IPS-20b (cell line): ENCODE measurements around the gene TMEM202.
"Not testable (repeated sequence)": the region's sequence is repeated elsewhere in the genome, so short reads cannot be mapped to it uniquely, and the experiment has no call there.

Source experiments
- H3K27ac ChIP-seq: one replicate; pipeline ENCODE4 v1.5.1; 2013; ENCODE audit warnings: low read length
- H3K27me3 ChIP-seq: 2 replicates; pipeline ENCODE4 v1.6.1; 2013; ENCODE audit warnings: mild to moderate bottlenecking, low read length, inconsistent platforms; ENCODE audit not compliant: insufficient read depth
- H3K36me3 ChIP-seq: 2 replicates; pipeline ENCODE4 v1.6.1; 2013; ENCODE audit warnings: low read depth, mild to moderate bottlenecking, inconsistent platforms, low read length, moderate library complexity; ENCODE audit not compliant: insufficient read depth
- H3K4me1 ChIP-seq: 2 replicates; pipeline ENCODE4 v1.6.1; 2013; ENCODE audit warnings: mild to moderate bottlenecking, control low read depth, inconsistent platforms, low read length, moderate library complexity; ENCODE audit not compliant: insufficient read depth
- H3K4me3 ChIP-seq: 2 replicates; pipeline ENCODE4 v1.5.1; 2013; ENCODE audit warnings: mild to moderate bottlenecking, low read length, inconsistent platforms
- H3K9ac ChIP-seq: 2 replicates; pipeline ENCODE4 v1.6.1; 2013; ENCODE audit warnings: low read depth, mild to moderate bottlenecking, inconsistent platforms, low read length, moderate library complexity
- H3K9me3 ChIP-seq: 2 replicates; pipeline ENCODE4 v1.6.1; 2013; ENCODE audit warnings: mild to moderate bottlenecking, low read depth, low read length, inconsistent platforms; ENCODE audit not compliant: insufficient read depth

TMEM202 gene

DNA sequence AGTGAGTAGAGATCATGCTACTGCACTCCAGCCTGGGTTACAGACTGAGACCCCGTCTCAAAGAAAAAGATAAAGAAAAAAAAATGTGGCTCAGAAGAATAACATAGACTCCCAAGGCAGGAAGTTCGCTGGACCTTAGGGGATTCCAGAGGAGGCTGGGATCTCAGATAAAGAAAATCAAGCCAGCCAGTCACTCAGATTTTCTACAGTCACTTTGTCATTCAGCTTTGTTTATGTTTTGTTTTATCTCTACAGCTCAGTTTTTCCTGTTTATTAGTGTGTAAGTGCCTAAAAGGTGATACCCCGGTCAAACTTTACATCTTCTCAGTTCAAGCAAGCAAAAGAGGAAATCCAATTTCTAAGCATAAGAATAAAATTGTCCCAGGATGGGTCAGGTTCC lies 6.3 kb downstream of the TMEM202 start:
- Histone ChIP-seq H3K9ac (no peak overlapping the region), H3K27ac (no peak overlapping the region), H3K4me1 (no peaks in the 10 kb centered on the region), H3K9me3 (no peaks in the 10 kb centered on the region), H3K4me3 (no peak overlapping the region), H3K36me3 (no peaks in the 10 kb centered on the region), H3K27me3 (peaks cover 62% of the 10 kb centered on the region)

- Histone ChIP-seq H3K27me3 (peaks cover 65% of the 10 kb centered on the region), H3K27ac (no peak overlapping the region)
Observed at GRCh38 chr15:72404841-72405240, 6.7 kb downstream of the TMEM202 start.

GRCh38 chr15:72406936-72407335 lies 8.8 kb downstream of the TMEM202 start:
- no peaks in the 10 kb centered on the region for H3K9me3 ChIP-seq
- no peak overlapping the region for H3K27ac ChIP-seq
- H3K9ac ChIP-seq = no peak overlapping the region
- no peaks in the 10 kb centered on the region for H3K36me3 ChIP-seq
- no peak overlapping the region for H3K4me3 ChIP-seq
- peaks cover 68% of the 10 kb centered on the region for H3K27me3 ChIP-seq
- no peaks in the 10 kb centered on the region for H3K4me1 ChIP-seq

More at GRCh38 chr15:72404841-72405240, 6.7 kb downstream of the TMEM202 start:
- Histone ChIP-seq H3K36me3 (no peaks in the 10 kb centered on the region), H3K4me3 (no peak overlapping the region), H3K9ac (no peak overlapping the region), H3K9me3 (no peaks in the 10 kb centered on the region), H3K4me1 (no peaks in the 10 kb centered on the region)

- peaks cover 10% of the 10 kb centered on the region; the same call in 1 of the 2 replicates for H3K9me3 ChIP-seq
- H3K27me3 ChIP-seq = peaks cover 35% of the 10 kb centered on the region; the same call in 1 of the 2 replicates
- H3K27ac ChIP-seq = no peak overlapping the region
- no peak overlapping the region for H3K9ac ChIP-seq
- H3K4me3 ChIP-seq = no peak overlapping the region
- no peaks in the 10 kb centered on the region for H3K36me3 ChIP-seq
- no peaks in the 10 kb centered on the region for H3K4me1 ChIP-seq
Observed at GRCh38 chr15:72411111-72411510, 13.0 kb downstream of the TMEM202 start.

- Histone ChIP-seq H3K9ac (no peak overlapping the region), H3K4me3 (no peak overlapping the region), H3K9me3 (peaks cover 10% of the 10 kb centered on the region; the same call in 1 of the 2 replicates), H3K4me1 (no peaks in the 10 kb centered on the region), H3K27ac (no peak overlapping the region), H3K36me3 (no peaks in the 10 kb centered on the region), H3K27me3 (peaks cover 30% of the 10 kb centered on the region; the same call in 1 of the 2 replicates)
Observed at GRCh38 chr15:72411544-72411943, 13.4 kb downstream of the TMEM202 start.

GRCh38 chr15:72413337-72413736 lies 15.2 kb downstream of the TMEM202 start:
- not testable (repeated sequence) for H3K36me3 ChIP-seq, H3K9ac ChIP-seq, H3K27ac ChIP-seq, H3K4me1 ChIP-seq, H3K4me3 ChIP-seq
- Histone ChIP-seq H3K27me3 (peaks cover 14% of the 10 kb centered on the region; the same call in 1 of the 2 replicates), H3K9me3 (peaks cover 10% of the 10 kb centered on the region; the same call in 1 of the 2 replicates)

DNA sequence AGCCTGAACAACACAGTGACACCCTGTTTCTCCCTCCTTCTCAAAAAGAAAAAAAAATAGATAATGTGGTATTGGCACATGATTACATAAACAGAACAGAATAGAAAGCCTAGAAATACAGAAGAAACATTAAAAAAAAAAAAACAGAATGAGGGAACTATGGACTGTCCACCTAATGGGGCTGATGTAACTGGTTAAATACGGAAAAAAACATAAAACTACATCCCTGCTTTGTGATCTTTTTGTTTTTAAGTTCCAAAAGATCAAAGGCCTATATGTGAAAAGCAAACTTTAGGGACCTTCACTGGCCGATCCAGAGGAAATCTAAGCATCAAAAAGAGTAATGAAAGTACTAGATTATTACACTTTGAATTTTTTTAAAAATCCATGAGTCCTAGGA lies 17.2 kb downstream of the TMEM202 start:
- peaks cover 10% of the 10 kb centered on the region; the same call in 1 of the 2 replicates for H3K9me3 ChIP-seq
- H3K27ac ChIP-seq = no peak overlapping the region
- no peak overlapping the region for H3K4me3 ChIP-seq
- H3K9ac ChIP-seq = no peak overlapping the region
- no peaks in the 10 kb centered on the region for H3K4me1 ChIP-seq
- peaks cover 3% of the 10 kb centered on the region; the same call in 1 of the 2 replicates for H3K27me3 ChIP-seq
- H3K36me3 ChIP-seq = no peaks in the 10 kb centered on the region

DNA sequence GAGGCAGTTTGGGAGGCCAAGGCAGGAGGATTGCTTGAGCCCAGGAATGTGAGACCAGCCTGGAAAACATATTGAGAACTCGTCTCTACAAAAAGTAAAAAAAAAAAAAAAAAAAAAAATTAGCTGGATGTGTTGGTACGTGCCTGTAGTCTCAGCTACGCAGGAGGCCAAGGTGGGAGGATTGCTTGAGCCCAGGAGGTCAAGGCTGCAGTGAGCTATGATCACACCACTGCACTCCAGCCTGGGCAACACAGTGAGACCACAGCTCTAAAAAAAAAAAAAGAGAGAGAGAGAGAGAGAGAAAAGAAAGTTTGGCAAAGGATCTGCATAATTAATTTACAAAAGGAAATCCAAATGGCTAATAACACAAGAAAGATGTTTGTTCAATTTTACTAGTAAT lies 21.7 kb downstream of the TMEM202 start:
- H3K36me3 ChIP-seq, H3K4me1 ChIP-seq, H3K9ac ChIP-seq, H3K9me3 ChIP-seq, H3K4me3 ChIP-seq, H3K27ac ChIP-seq, H3K27me3 ChIP-seq: not testable (repeated sequence)

DNA sequence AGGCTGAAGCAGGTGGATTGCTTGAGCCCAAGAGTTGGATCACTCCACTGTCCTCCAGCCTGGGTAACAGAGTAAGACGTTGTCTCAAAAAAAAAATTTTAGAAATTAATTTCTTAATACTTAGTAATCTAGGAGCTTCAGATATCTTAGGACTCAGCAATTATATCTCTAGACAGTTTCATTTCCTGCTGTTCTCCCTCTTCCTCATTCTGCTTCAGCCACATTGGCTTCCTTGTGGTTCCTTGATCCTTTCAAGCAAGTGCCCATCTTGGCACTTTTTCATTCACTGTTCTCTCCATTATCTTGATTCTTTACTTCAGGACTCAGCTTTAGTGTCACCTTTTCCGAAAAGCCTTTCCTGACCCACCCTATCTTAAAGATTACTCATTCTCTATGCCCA lies 22.5 kb downstream of the TMEM202 start:
- no peak overlapping the region for H3K4me3 ChIP-seq
- H3K9ac ChIP-seq = no peak overlapping the region
- H3K27me3 ChIP-seq = no peaks in the 10 kb centered on the region; the same call in 1 of the 2 replicates
- H3K36me3 ChIP-seq = no peaks in the 10 kb centered on the region
- peaks cover 4% of the 10 kb centered on the region; the same call in 1 of the 2 replicates for H3K9me3 ChIP-seq
- no peaks in the 10 kb centered on the region for H3K4me1 ChIP-seq
- H3K27ac ChIP-seq = no peak overlapping the region

GRCh38 chr15:72421484-72421883 lies 23.4 kb downstream of the TMEM202 start:
- no peaks in the 10 kb centered on the region for H3K4me1 ChIP-seq
- no peak overlapping the region for H3K9ac ChIP-seq
- no peaks in the 10 kb centered on the region; the same call in 1 of the 2 replicates for H3K27me3 ChIP-seq
- H3K9me3 ChIP-seq = peaks cover 11% of the 10 kb centered on the region
- H3K36me3 ChIP-seq = no peaks in the 10 kb centered on the region
- H3K4me3 ChIP-seq = no peak overlapping the region
- H3K27ac ChIP-seq = no peak overlapping the region

DNA sequence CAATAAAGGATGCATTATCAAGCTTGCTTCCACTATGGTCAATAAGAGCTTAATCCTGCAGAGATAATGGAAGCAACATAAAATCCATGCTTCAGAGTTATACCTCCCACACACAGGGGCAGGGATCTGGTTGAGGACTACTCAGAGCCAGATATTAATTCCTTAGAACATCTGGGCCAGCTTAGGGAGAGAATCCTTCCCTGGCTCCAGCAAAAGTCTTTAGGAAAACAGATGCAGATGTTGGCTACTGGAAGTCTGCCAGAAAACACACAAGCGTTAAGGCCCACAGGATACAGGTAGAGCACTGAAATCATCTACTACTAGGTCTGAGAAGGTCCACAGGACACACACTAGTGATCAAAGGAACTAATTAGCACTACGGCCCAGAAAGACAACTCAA lies 25.2 kb downstream of the TMEM202 start:
- H3K9me3 ChIP-seq = peaks cover 23% of the 10 kb centered on the region
- no peak overlapping the region for H3K27ac ChIP-seq
- no peaks in the 10 kb centered on the region; the same call in 1 of the 2 replicates for H3K27me3 ChIP-seq
- no peaks in the 10 kb centered on the region for H3K36me3 ChIP-seq
- H3K4me1 ChIP-seq = no peaks in the 10 kb centered on the region
- no peak overlapping the region for H3K9ac ChIP-seq
- H3K4me3 ChIP-seq = no peak overlapping the region

DNA sequence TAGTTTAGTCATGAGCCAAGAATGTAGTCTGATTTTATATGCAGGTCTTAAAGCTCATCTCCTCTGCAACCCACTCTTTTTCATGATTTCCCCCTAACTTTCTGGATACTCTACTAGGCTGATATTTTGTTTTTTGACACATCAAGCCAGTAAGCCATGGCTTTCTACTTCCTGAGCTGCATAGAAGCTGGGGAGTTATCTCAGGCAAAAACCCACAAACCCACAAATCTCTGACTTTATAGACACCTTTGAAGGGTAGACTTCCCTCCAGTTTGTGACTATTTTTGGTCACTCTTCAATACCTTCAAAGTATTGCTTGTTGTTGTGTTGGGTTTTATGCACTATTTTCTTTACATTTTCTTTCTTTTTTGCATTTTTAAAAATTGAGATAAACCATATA lies 28.6 kb downstream of the TMEM202 start:
- H3K9me3 ChIP-seq = peaks cover 23% of the 10 kb centered on the region
- H3K9ac ChIP-seq = no peak overlapping the region
- H3K27me3 ChIP-seq = no peaks in the 10 kb centered on the region; the same call in 1 of the 2 replicates
- no peaks in the 10 kb centered on the region for H3K36me3 ChIP-seq
- H3K4me1 ChIP-seq = no peaks in the 10 kb centered on the region
- H3K27ac ChIP-seq = no peak overlapping the region
- no peak overlapping the region for H3K4me3 ChIP-seq
